ENCODE results near the gene NLRP5. TPM values are rescaled to one million over a fixed set of nuclear protein-coding genes. Genes with fewer than 3 reads are reported as not detected.

NLRP5 gene
- total RNA-seq, 1 experiment from 2014 or later: 0.24 TPM

Other genes with a start within 250 kb of the NLRP5 start
- gene NLRP9, start 248.4 kb upstream of the NLRP5 start, total RNA-seq (2014; rRNA removed; shearing (Covaris generic)): not detected in 2 replicates
- gene RFPL4A, start 227.7 kb upstream of the NLRP5 start, total RNA-seq (2014; rRNA removed; shearing (Covaris generic)): not detected in 2 replicates
- gene RFPL4AL1, start 217.7 kb upstream of the NLRP5 start, total RNA-seq (2014; rRNA removed; shearing (Covaris generic)): 1.6 TPM in 1 of 2 replicates, not detected in the other
- 2.5 and 4.9 TPM in 2 replicates for gene NLRP11, start 154.8 kb upstream of the NLRP5 start, total RNA-seq (2014; rRNA removed; shearing (Covaris generic))
- gene NLRP4, start 150.2 kb upstream of the NLRP5 start, total RNA-seq (2014; rRNA removed; shearing (Covaris generic)): 0.03 TPM in 1 of 2 replicates, not detected in the other
- not detected in 2 replicates for gene NLRP13, start 54.4 kb upstream of the NLRP5 start, total RNA-seq (2014; rRNA removed; shearing (Covaris generic))
- gene NLRP8, start 38.9 kb upstream of the NLRP5 start, total RNA-seq (2014; rRNA removed; shearing (Covaris generic)): not detected in 2 replicates
- 18.1 and 44.8 TPM in 2 replicates for gene ZNF787, start 134.5 kb downstream of the NLRP5 start, total RNA-seq (2014; rRNA removed; shearing (Covaris generic))
- 27.5 and 29.4 TPM in 2 replicates for gene ZNF444, start 154.5 kb downstream of the NLRP5 start, total RNA-seq (2014; rRNA removed; shearing (Covaris generic))
- not detected in 2 replicates for gene GALP, start 189.2 kb downstream of the NLRP5 start, total RNA-seq (2014; rRNA removed; shearing (Covaris generic))
- not detected in 2 replicates for gene ZSCAN5B, start 211.0 kb downstream of the NLRP5 start, total RNA-seq (2014; rRNA removed; shearing (Covaris generic))
- not detected in 2 replicates for gene ZSCAN5C, start 215.5 kb downstream of the NLRP5 start, total RNA-seq (2014; rRNA removed; shearing (Covaris generic))

Measured in A172 (cell line).